Mesendoderm (in vitro differentiated cells): ENCODE measurements around the gene TBC1D13.

Experiments
- DNase-seq: peaks from one replicate; pipeline ENCODE4 v3.0.0; 2013
- H2AK5ac ChIP-seq: 2 replicates; pipeline ENCODE4 v1.6.1; 2013; ENCODE audit warnings: low read length, inconsistent platforms
- H2BK120ac ChIP-seq: 2 replicates; pipeline ENCODE4 v1.6.1; 2013; ENCODE audit warnings: low read depth, mild to moderate bottlenecking, low read length, moderate library complexity, mixed read lengths
- H2BK15ac ChIP-seq: replicated peaks from 2 replicates; pipeline ENCODE4 v1.6.1; 2013; ENCODE audit warnings: low read depth, mild to moderate bottlenecking, moderate library complexity
- H2BK5ac ChIP-seq: 2 replicates; pipeline ENCODE4 v1.6.1; 2013; ENCODE audit warnings: low read length, inconsistent platforms
- H3K18ac ChIP-seq: 2 replicates; pipeline ENCODE4 v1.6.1; 2013; ENCODE audit warnings: mild to moderate bottlenecking, low read length, mixed read lengths
- H3K23ac ChIP-seq: one replicate; pipeline ENCODE4 v1.6.1; 2013; ENCODE audit warnings: low read length
- H3K27ac ChIP-seq: 2 replicates; pipeline ENCODE4 v1.5.1; 2013; ENCODE audit warnings: low read depth, mild to moderate bottlenecking, inconsistent platforms, low read length, moderate library complexity
- H3K27me3 ChIP-seq: 2 replicates; pipeline ENCODE4 v1.6.1; 2013; ENCODE audit warnings: low read length, control low read depth, mild to moderate bottlenecking, inconsistent platforms; ENCODE audit not compliant: insufficient read depth, poor library complexity
- H3K36me3 ChIP-seq: 2 replicates; pipeline ENCODE4 v1.6.1; 2013; ENCODE audit warnings: low read length, inconsistent platforms; ENCODE audit not compliant: control insufficient read depth, insufficient read depth
- H3K4ac ChIP-seq: one replicate; pipeline ENCODE4 v1.6.1; 2013; ENCODE audit warnings: low read depth, mild to moderate bottlenecking, low read length, moderate library complexity
- H3K4me1 ChIP-seq: 2 replicates; pipeline ENCODE4 v1.6.1; 2013; ENCODE audit warnings: low read depth, low read length, inconsistent platforms; ENCODE audit not compliant: control insufficient read depth
- H3K4me2 ChIP-seq: 2 replicates; pipeline ENCODE4 v1.6.1; 2013; ENCODE audit warnings: low read length
- H3K4me3 ChIP-seq: 2 replicates; pipeline ENCODE4 v1.5.1; 2013; ENCODE audit warnings: mild to moderate bottlenecking, low read length
- H3K56ac ChIP-seq: one replicate; pipeline ENCODE4 v1.6.1; 2013; ENCODE audit warnings: low read length
- H3K79me1 ChIP-seq: 2 replicates; pipeline ENCODE4 v1.6.1; 2013; ENCODE audit warnings: low read length, inconsistent platforms
- H3K79me2 ChIP-seq: 2 replicates; pipeline ENCODE4 v1.6.1; 2013; ENCODE audit warnings: mild to moderate bottlenecking, low read length; ENCODE audit not compliant: control insufficient read depth, insufficient read depth
- H3K9ac ChIP-seq: 2 replicates; pipeline ENCODE4 v1.6.1; 2013; ENCODE audit warnings: low read length, inconsistent platforms
- H4K5ac ChIP-seq: one replicate; pipeline ENCODE4 v1.6.1; 2013; ENCODE audit warnings: low read length
- H4K8ac ChIP-seq: one replicate; pipeline ENCODE4 v1.6.1; 2013; ENCODE audit warnings: low read depth, mild to moderate bottlenecking, control low read depth, low read length, moderate library complexity
- WGBS: extraction: QIAGEN DNeasy Blood & Tissue Kit; methylation state at CpG from one replicate; pipeline ENCODE4 v1.1.7; 2013; ENCODE audit warnings: low lambda C conversion rate, missing lambda C conversion rate; ENCODE audit not compliant: insufficient coverage; ENCODE audit errors: extremely low coverage; 5-methylcytosine and 5-hydroxymethylcytosine counted together

Gene TBC1D13

DNA sequence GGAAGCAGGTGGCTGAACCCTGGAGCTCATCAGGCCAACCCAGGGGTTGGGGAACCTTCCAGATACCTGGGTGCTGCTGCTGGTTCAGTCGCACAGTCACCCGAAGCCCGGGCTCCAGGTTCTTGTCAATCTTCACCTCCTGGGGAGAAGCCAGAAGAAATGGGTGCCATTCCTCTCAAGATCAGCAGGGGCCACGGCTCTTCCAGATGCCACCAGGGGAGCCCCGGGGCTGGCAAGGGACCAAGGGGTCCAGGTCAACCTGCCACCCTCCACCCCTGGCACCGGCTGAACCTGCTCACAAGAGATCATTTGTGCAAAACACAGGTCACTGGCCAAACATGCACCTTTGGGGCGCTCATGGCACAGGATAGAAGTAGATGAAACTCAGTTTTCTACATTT, 37.9 kb downstream of the TBC1D13 start:
- Histone ChIP-seq H3K4ac (no peak overlapping the region), H3K36me3 (peaks cover 13% of the 10 kb centered on the region), H3K9ac (no peak overlapping the region), H3K56ac (no peak overlapping the region), H3K4me2 (no peak overlapping the region), H4K8ac (no peak overlapping the region), H2BK5ac (no peak overlapping the region), H2BK120ac (no peak overlapping the region), H3K79me1 (peaks cover 8% of the 10 kb centered on the region), H3K27me3 (no peaks in the 10 kb centered on the region), H2BK15ac (no peak overlapping the region), H3K4me3 (no peak overlapping the region), H3K27ac (no peak overlapping the region), H3K79me2 (peaks cover 7% of the 10 kb centered on the region), H4K5ac (no peak overlapping the region), H3K23ac (no peak overlapping the region), H3K4me1 (no peaks in the 10 kb centered on the region), H3K18ac (no peak overlapping the region), H2AK5ac (no peak overlapping the region)
- DNase-seq = no peak
- no CpG with 5 or more reads among the region's 7 CpGs for WGBS

DNA sequence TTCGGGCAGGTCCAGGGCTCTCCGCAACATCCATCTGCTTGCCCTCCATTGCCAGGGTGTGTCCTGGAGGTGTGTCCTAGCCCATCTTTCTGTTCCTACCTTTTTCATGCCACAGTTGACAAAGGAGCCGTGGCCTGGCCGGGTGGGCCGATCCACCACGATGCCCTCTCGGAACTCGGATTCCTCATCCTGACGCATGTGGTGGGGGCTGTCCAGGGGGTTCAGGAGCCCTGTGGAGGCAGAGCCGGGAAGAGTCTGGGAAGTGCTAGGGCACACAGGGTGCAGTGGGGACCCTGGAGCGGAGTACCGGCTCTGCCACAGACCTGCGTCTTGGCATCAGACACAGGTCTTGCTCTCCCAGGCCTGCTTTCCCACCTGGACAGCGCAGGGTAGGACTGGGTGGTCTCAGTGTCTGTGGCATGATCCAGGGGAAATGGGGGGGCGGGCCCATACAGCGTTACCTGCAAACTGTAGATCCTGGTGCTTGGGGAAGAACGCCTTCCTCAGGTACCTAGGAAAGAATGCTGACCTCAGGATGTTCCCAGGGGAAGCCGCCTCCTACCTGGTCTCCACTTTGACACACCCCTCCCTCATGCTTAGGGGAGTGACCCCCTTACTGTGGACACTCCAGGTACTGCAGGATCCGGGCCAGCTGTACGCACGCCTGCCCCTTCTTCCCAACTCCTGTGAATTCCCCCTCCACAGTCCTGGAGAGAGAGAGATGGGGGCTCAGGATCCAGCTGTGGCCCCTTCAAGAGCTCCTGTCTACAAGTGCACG, 39.1 kb downstream of the TBC1D13 start:
- Histone ChIP-seq H3K4me1 (no peaks in the 10 kb centered on the region), H4K8ac (no peak overlapping the region), H3K56ac (no peak overlapping the region), H3K79me1 (peaks cover 8% of the 10 kb centered on the region), H3K27ac (no peak overlapping the region), H3K36me3 (peaks cover 13% of the 10 kb centered on the region), H3K27me3 (no peaks in the 10 kb centered on the region), H2BK15ac (no peak overlapping the region), H2AK5ac (no peak overlapping the region), H3K23ac (no peak overlapping the region), H2BK120ac (no peak overlapping the region), H3K18ac (no peak overlapping the region), H2BK5ac (no peak overlapping the region), H3K4me3 (no peak overlapping the region), H3K9ac (no peak overlapping the region), H3K79me2 (peaks cover 7% of the 10 kb centered on the region), H4K5ac (no peak overlapping the region), H3K4me2 (no peak overlapping the region), H3K4ac (no peak overlapping the region)
- WGBS = no CpG with 5 or more reads among the region's 22 CpGs
- DNase-seq = peak; percentile 63

- Histone ChIP-seq H3K18ac (no peak overlapping the region), H3K79me2 (peaks cover 7% of the 10 kb centered on the region), H3K9ac (peak overlapping the region; percentile 90), H2BK120ac (no peak overlapping the region), H2BK15ac (no peak overlapping the region), H2BK5ac (no peak overlapping the region), H3K23ac (no peak overlapping the region), H3K56ac (peak overlapping the region; percentile 95), H3K4me3 (no peak overlapping the region), H4K5ac (no peak overlapping the region), H3K4me2 (peak overlapping the region; percentile 85), H3K79me1 (peaks cover 8% of the 10 kb centered on the region), H3K27me3 (no peaks in the 10 kb centered on the region), H2AK5ac (no peak overlapping the region), H3K27ac (no peak overlapping the region), H3K4ac (no peak overlapping the region), H3K4me1 (no peaks in the 10 kb centered on the region), H3K36me3 (peaks cover 10% of the 10 kb centered on the region), H4K8ac (no peak overlapping the region)
- no CpG with 5 or more reads among the region's 8 CpGs for whole genome bisulfite sequencing
- no peak for DNase-seq
Measured at GRCh38 chr9:128828267-128828666, 41.2 kb downstream of the TBC1D13 start.

- no CpG with 5 or more reads among the region's 18 CpGs for WGBS
- H3K18ac ChIP-seq = no peak overlapping the region
- no peak overlapping the region for H4K5ac ChIP-seq
- H3K9ac ChIP-seq = peak overlapping the region; percentile 90
- H2BK120ac ChIP-seq = no peak overlapping the region
- H3K27me3 ChIP-seq = no peaks in the 10 kb centered on the region
- no peak for DNase-seq
- no peaks in the 10 kb centered on the region for H3K4me1 ChIP-seq
- no peak overlapping the region for H2BK15ac ChIP-seq
- no peak overlapping the region for H2AK5ac ChIP-seq
- H3K79me1 ChIP-seq = peaks cover 8% of the 10 kb centered on the region
- H3K36me3 ChIP-seq = peaks cover 9% of the 10 kb centered on the region
- peak overlapping the region; percentile 46 for H3K27ac ChIP-seq
- H3K56ac ChIP-seq = peak overlapping the region; percentile 95
- H3K4me3 ChIP-seq = peak overlapping the region; percentile 86
- H3K4me2 ChIP-seq = peak overlapping the region; percentile 85
- peak overlapping the region; percentile 66 for H3K4ac ChIP-seq
- H2BK5ac ChIP-seq = no peak overlapping the region
- no peak overlapping the region for H4K8ac ChIP-seq
- H3K79me2 ChIP-seq = peaks cover 7% of the 10 kb centered on the region
- no peak overlapping the region for H3K23ac ChIP-seq
Measured at GRCh38 chr9:128828719-128829452, 41.8 kb downstream of the TBC1D13 start.

DNA sequence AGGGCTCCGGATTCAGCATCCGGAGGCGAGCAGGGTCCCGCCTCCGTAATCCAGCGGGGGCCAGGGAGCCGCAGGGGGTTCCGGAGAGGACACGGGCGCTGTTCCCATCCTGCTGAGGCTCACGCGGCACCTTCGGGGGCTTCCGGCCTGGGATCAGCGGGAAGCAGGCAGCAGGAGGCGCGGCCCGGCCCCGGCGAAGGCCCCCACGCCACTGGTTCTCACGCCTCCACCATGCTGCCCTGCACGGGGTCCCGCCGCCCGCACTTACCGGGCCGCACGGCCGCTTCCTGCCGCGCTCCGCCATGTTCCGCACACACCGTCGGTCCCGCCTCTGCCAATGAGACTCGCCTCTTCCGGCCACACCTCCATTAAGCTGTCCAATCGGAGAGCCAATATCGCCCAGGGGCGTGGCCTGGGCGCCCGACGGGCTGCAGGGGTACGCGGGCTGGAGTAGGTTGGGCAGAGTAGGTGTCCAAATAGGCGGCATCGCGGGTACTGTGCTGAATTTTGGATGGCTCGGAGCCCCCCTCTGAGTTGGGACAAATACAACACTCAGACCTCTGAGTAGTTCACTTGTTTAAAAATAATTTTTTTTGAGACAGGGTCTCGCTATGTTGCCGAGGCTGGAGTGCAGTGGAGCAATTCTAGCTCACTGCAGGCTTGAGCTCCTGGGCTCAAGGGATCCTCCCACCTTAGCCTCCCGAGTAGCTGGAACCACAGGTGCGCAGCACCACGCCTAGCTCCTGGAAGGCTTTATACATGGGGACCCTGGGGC, 42.6 kb downstream of the TBC1D13 start, which contains the start of gene SPOUT1:
SPOUT1 (minus strand) TSS at position 318 of the 775 bp plus-strand sequence; CDS start at position 304, 14 bp downstream.
- Histone ChIP-seq H3K79me1 (peaks cover 8% of the 10 kb centered on the region), H2BK5ac (no peak within 1 kb of the TSS), H2BK15ac (no peak within 1 kb of the TSS), H3K18ac (peak within 1 kb of the TSS; percentile 39), H3K9ac (peak within 1 kb of the TSS; percentile 90), H2AK5ac (no peak within 1 kb of the TSS), H4K8ac (no peak within 1 kb of the TSS), H3K56ac (peak within 1 kb of the TSS; percentile 95), H3K27me3 (no peaks in the 10 kb centered on the region), H4K5ac (no peak within 1 kb of the TSS), H3K27ac (peak within 1 kb of the TSS; percentile 46), H3K79me2 (peaks cover 7% of the 10 kb centered on the region), H3K4me1 (no peaks in the 10 kb centered on the region), H3K4ac (peak within 1 kb of the TSS; percentile 66), H3K23ac (no peak within 1 kb of the TSS), H3K36me3 (peaks cover 5% of the 10 kb centered on the region), H2BK120ac (no peak within 1 kb of the TSS), H3K4me2 (peak within 1 kb of the TSS; percentile 85), H3K4me3 (peak within 1 kb of the TSS; percentile 86)
- DNase-seq = peak; percentile 96
- no CpG with 5 or more reads among the region's 56 CpGs for WGBS
